Endothelial cell of umbilical vein (primary cell): ENCODE data around the gene BTK. TPM values are rescaled to one million over a fixed set of nuclear protein-coding genes. Genes with fewer than 3 reads are reported as not detected.

Experiments used
- BruUV-seq: library from RNA; stranded (reverse); fragments of 400-500 nt; replicated peaks from 2 replicates; lab custom pipeline; 2021; lab: Mats Ljungman, UMichigan
- CTCF ChIA-PET: fragments of 300-600, 350-600 bp; sonication (Branson Sonifier 250); formaldehyde crosslinking; loops from one replicate; lab custom pipeline; 2021; ENCODE audit warnings: antibody characterized with exemption, inconsistent platforms; lab: Charles Lee
- POLR2A ChIA-PET: fragments of 300-600, 350-600 bp; sonication (Branson Sonifier 250); formaldehyde crosslinking; loops from one replicate; lab custom pipeline; 2021; ENCODE audit warnings: antibody characterized with exemption, inconsistent platforms; lab: Charles Lee
- DNase-seq: peaks from one replicate; pipeline ENCODE4 v3.0.0-alpha.2; 2011; ENCODE audit warnings: low read depth, low spot score
- FAIRE-seq: peaks from 2 replicates; lab custom pipeline; 2011; peaks lifted over from hg19 to GRCh38; lab: Jason Lieb, UNC
- H2AFZ ChIP-seq: 2 replicates; pipeline ENCODE4 v1.6.0; 2012; ENCODE audit warnings: low read depth, low read length, control low read depth, inconsistent platforms
- H3K27ac ChIP-seq: 2 replicates; pipeline ENCODE4 v1.5.1; 2011; ENCODE audit warnings: low read depth, mild to moderate bottlenecking, control low read depth, low read length, moderate library complexity; ENCODE audit not compliant: insufficient read depth
- H3K27me3 ChIP-seq, 2 experiments: 2 replicates each; pipeline versions ENCODE4 v1.6.0 to v1.6.1; 2011; ENCODE audit warnings: low read length in 2 of 2, mixed read lengths in 1 of 2; ENCODE audit not compliant: control insufficient read depth in 2 of 2, insufficient read depth in 2 of 2
- H3K36me3 ChIP-seq, 2 experiments: 2 replicates in 1 of 2; 3 replicates in 1 of 2; pipeline ENCODE4 v1.5.1; 2011; ENCODE audit warnings: low read length in 2 of 2, mild to moderate bottlenecking in 1 of 2, moderate library complexity in 1 of 2; ENCODE audit not compliant: control insufficient read depth in 2 of 2, insufficient read depth in 2 of 2; ENCODE audit errors: extremely low read depth in 1 of 2
- H3K4me1 ChIP-seq: 3 replicates; pipeline ENCODE4 v1.5.1; 2011; ENCODE audit warnings: mild to moderate bottlenecking, low read length; ENCODE audit not compliant: control insufficient read depth, insufficient read depth; ENCODE audit errors: extremely low read depth
- H3K4me2 ChIP-seq: 2 replicates; pipeline ENCODE4 v1.6.1; 2011; ENCODE audit warnings: low read length, control low read depth, mixed read lengths; ENCODE audit not compliant: insufficient read depth
- H3K4me3 ChIP-seq, 3 experiments: fragments of 200-600 bp in 1 of 3; sonication (generic), shearing (Covaris generic) in 1 of 3; replicated peaks in 1 of 3; 2 replicates each; pipeline ENCODE4 v1.5.1; 2011 to 2016; ENCODE audit warnings: control low read depth in 3 of 3, low read length in 3 of 3, mild to moderate bottlenecking in 2 of 3, inconsistent platforms in 1 of 3, low read depth in 1 of 3, moderate library complexity in 1 of 3; ENCODE audit not compliant: insufficient read depth in 1 of 3
- H3K79me2 ChIP-seq: 2 replicates; pipeline ENCODE4 v1.6.0; 2012; ENCODE audit warnings: low read length, inconsistent platforms; ENCODE audit not compliant: control insufficient read depth, insufficient read depth
- H3K9ac ChIP-seq: replicated peaks from 2 replicates; pipeline ENCODE3; 2011; ENCODE audit warnings: low read length, control low read depth; ENCODE audit not compliant: insufficient read depth; ENCODE audit errors: extremely low read depth
- H3K9me1 ChIP-seq: replicated peaks from 3 replicates; pipeline ENCODE4 v1.6.0; 2011; ENCODE audit warnings: mild to moderate bottlenecking, low read length; ENCODE audit not compliant: control insufficient read depth, insufficient read depth; ENCODE audit errors: extremely low read depth
- H3K9me3 ChIP-seq: replicated peaks from 2 replicates; pipeline ENCODE4 v1.5.1; 2012; ENCODE audit warnings: low read length, inconsistent platforms; ENCODE audit not compliant: control insufficient read depth, insufficient read depth
- H4K20me1 ChIP-seq: replicated peaks from 2 replicates; pipeline ENCODE3; 2011; ENCODE audit warnings: mild to moderate bottlenecking, low read length; ENCODE audit not compliant: control insufficient read depth, insufficient read depth; ENCODE audit errors: extremely low read depth
- EZH2 ChIP-seq: IDR thresholded peaks from 2 replicates; pipeline ENCODE4 v1.6.1; 2012; ENCODE audit warnings: borderline replicate concordance, low read depth, mild to moderate bottlenecking, moderate library complexity, low read length, inconsistent platforms; ENCODE audit not compliant: severe bottlenecking
- FOS ChIP-seq: IDR thresholded peaks from 2 replicates; pipeline ENCODE4 v1.6.1; 2011; ENCODE audit warnings: mild to moderate bottlenecking, low read length, moderate library complexity, borderline replicate concordance; ENCODE audit not compliant: insufficient read depth
- GATA2 ChIP-seq: IDR thresholded peaks from 2 replicates; pipeline ENCODE4 v1.7.0; 2011; ENCODE audit warnings: low read depth, mild to moderate bottlenecking, moderate library complexity, mixed read lengths, low read length; ENCODE audit not compliant: insufficient read length, insufficient read depth
- JUN ChIP-seq: IDR thresholded peaks from 2 replicates; pipeline ENCODE4 v1.6.1; 2011; ENCODE audit warnings: borderline replicate concordance, low read depth; ENCODE audit not compliant: insufficient read length, insufficient read depth
- MYC ChIP-seq: IDR thresholded peaks from one replicate; pipeline ENCODE4 v1.6.1; 2011; ENCODE audit warnings: mild to moderate bottlenecking, low read depth, low read length
- POLR2A ChIP-seq: IDR thresholded peaks from 2 replicates; pipeline ENCODE4 v1.6.1; 2012; ENCODE audit warnings: low read depth, mild to moderate bottlenecking, control low read depth, low read length
- POLR2AphosphoS5 ChIP-seq: IDR thresholded peaks from 2 replicates; pipeline ENCODE4 v1.6.1; 2012; ENCODE audit warnings: low read depth, mild to moderate bottlenecking, control low read depth, low read length, moderate library complexity; ENCODE audit not compliant: insufficient read depth
- dilution Hi-C: fragments of 300-500 bp; cut with MboI; formaldehyde crosslinking; loops from one replicate; pipeline ENCODE4 v1.15.0; 2019; ENCODE audit warnings: low sequenced_read_pairs; ENCODE audit not compliant: extremely low pct_ligation_motif_present
- intact Hi-C: fragments of 100-400 bp; cut with micrococcal nuclease; formaldehyde crosslinking; loops from one replicate; pipeline ENCODE4 v1.10.0; 2022
- polyA plus RNA-seq, 4 experiments: library from polyadenylated mRNA; depleted of rRNA in 3 of 4; stranded (reverse) in 3 of 4; unstranded in 1 of 4; fragments of >200 nt; gene quantifications; 2 replicates each; pipeline versions ENCODE4 v1.2.1 to v1.2.3, GENCODE V29; 2011 to 2012; ENCODE audit warnings: missing spikeins in 1 of 4
- total RNA-seq: library from RNA; stranded (reverse); gene quantifications from 2 replicates; pipeline ENCODE4 v1.2.3, GENCODE V29; 2021
- TF ChIP-seq, protein P1 (sequence below), 2 donors: IDR thresholded peaks; 1 replicate in 1 of 2; 2 replicates in 1 of 2; pipeline ENCODE4 v1.5.1; 2011; ENCODE audit warnings: low read length in 2 of 2, mild to moderate bottlenecking in 2 of 2, moderate library complexity in 2 of 2, control low read depth in 1 of 2, inconsistent platforms in 1 of 2, low read depth in 1 of 2; ENCODE audit not compliant: insufficient read depth in 1 of 2; ENCODE audit errors: extremely low read depth in 1 of 2
- TF ChIP-seq, protein P2 (sequence below): IDR thresholded peaks from 2 replicates; pipeline ENCODE4 v1.6.1; 2011; ENCODE audit not compliant: insufficient read depth, insufficient read length

The BTK gene
- total and polyA plus RNA-seq, 2 donors (not counting 3 experiments of a cell fraction or from before 2014, with no cell fraction given) = 0.11 to 0.13 TPM

GRCh38 chrX:101430457-101431078, 44.6 kb upstream of the BTK start:
- ChIA-PET CTCF (no interaction called here), POLR2A (no interaction called here)
- no peak overlapping the region for H3K9ac ChIP-seq
- H3K9me1 ChIP-seq = no peaks in the 10 kb centered on the region
- intact Hi-C loops (no loop called here), dilution Hi-C loops (no loop called here)
- no peak overlapping the region for H3K4me2 ChIP-seq
- FAIRE-seq = no peak
- H2AFZ ChIP-seq = no peak overlapping the region
- TF ChIP-seq FOS (no peak), GATA2 (no peak), MYC (no peak), POLR2A (no peak), JUN (no peak), POLR2AphosphoS5 (no peak), EZH2 (no peak)
- TF ChIP-seq, protein P1, sequence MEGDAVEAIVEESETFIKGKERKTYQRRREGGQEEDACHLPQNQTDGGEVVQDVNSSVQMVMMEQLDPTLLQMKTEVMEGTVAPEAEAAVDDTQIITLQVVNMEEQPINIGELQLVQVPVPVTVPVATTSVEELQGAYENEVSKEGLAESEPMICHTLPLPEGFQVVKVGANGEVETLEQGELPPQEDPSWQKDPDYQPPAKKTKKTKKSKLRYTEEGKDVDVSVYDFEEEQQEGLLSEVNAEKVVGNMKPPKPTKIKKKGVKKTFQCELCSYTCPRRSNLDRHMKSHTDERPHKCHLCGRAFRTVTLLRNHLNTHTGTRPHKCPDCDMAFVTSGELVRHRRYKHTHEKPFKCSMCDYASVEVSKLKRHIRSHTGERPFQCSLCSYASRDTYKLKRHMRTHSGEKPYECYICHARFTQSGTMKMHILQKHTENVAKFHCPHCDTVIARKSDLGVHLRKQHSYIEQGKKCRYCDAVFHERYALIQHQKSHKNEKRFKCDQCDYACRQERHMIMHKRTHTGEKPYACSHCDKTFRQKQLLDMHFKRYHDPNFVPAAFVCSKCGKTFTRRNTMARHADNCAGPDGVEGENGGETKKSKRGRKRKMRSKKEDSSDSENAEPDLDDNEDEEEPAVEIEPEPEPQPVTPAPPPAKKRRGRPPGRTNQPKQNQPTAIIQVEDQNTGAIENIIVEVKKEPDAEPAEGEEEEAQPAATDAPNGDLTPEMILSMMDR (IDR thresholded peaks at IDR 0.05; ENCODE audit: extremely low read depth in 1 of 2, insufficient read depth in 1 of 2, low read depth in 1 of 2, low read length in 2 of 2) = no peak
- TF ChIP-seq, protein P2, sequence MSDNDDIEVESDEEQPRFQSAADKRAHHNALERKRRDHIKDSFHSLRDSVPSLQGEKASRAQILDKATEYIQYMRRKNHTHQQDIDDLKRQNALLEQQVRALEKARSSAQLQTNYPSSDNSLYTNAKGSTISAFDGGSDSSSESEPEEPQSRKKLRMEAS = no peak
- no peaks in the 10 kb centered on the region for H3K27me3 ChIP-seq
- no peaks in the 10 kb centered on the region for H3K79me2 ChIP-seq
- no peak overlapping the region for H3K4me3 ChIP-seq
- no peaks in the 10 kb centered on the region for H3K9me3 ChIP-seq
- no peak for DNase-seq
- H3K36me3 ChIP-seq = peaks cover 0 to 2% of the 10 kb centered on the region in 2 experiments
- no peaks in the 10 kb centered on the region for H4K20me1 ChIP-seq
- BruUV-seq = no TSS peak
- H3K4me1 ChIP-seq = no peaks in the 10 kb centered on the region
- no peak overlapping the region for H3K27ac ChIP-seq
